ENCODE data around the gene PSMD2. TPM values are rescaled to one million over a fixed set of nuclear protein-coding genes. Genes with fewer than 3 reads are reported as not detected.
A peak's percentile ranks its signal among the peaks of the same experiment; 100 is the strongest.

Gene PSMD2
- total RNA-seq, 2 experiments from 2014 or later: 207 to 236 TPM

DNA sequence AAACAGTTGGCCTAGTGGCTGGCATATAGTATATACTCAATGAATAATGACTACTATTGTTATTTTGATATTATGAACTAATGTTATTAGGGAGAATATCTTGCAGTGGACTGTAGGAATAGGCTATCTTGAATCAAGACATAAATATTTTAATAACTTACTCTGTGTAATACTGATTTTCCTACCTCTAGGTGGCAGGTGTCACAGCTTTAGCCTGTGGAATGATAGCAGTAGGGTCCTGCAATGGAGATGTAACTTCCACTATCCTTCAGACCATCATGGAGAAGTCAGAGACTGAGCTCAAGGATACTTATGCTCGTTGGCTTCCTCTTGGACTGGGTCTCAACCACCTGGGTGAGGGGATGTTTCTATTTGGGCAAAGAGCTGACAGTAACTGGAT lies 6.5 kb downstream of the PSMD2 start:
- H3K27ac Mint-ChIP-seq: no peak overlapping the region

DNA sequence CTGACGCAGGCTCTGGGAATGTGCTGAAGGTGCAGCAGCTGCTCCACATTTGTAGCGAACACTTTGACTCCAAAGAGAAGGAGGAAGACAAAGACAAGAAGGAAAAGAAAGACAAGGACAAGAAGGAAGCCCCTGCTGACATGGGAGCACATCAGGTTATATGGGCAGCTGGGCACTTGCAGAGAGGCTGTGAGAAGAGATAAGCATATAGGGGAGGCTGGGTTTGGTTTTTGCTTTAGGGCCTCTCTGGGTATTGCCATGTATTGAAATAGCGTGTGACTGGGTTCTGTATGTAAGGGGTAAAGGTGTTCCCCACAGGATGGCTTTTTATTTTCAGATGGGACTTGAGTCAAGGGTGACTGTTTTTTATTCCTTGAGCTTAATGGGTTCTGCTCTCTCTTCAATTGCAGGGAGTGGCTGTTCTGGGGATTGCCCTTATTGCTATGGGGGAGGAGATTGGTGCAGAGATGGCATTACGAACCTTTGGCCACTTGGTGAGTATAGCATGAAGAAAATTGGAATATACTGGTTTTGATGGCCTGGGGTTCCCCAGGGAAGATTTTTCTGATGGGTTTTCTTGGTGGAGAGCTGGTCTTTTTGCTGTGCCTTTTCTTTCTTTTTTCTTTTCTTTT lies 7.4 kb downstream of the PSMD2 start:
- Mint-ChIP-seq H3K36me3 (ENCODE audit: low read depth) (peaks cover 71% of the 10 kb centered on the region), H3K4me1 (peaks cover 8% of the 10 kb centered on the region), H3K27me3 (no peaks in the 10 kb centered on the region), H3K9me3 (ENCODE audit: low read depth) (no peaks in the 10 kb centered on the region), H3K4me3 (no peak overlapping the region), H3K27ac (peak overlapping the region; percentile 49)
- ChIA-PET CTCF (interaction anchor here (0.6 to 1.5 kb wide), 4 partner anchors 12 to 312 kb away, joined by 3 to 5 read pairs (median 3); partner anchors contain the start of gene FAM131A), POLR2A (interaction anchor here (0.6 to 0.9 kb wide), 2 partner anchors 20 to 101 kb away, joined by 3 read pairs; no protein-coding TSS in a partner anchor)
- no peak for ATAC-seq
- intact Hi-C loops (cut with DNase I, micrococcal nuclease): no loop called here
- DNase-seq: no peak

More for the DNA sequence above, 6.5 kb downstream of the PSMD2 start:
- no peak overlapping the region for H3K4me3 Mint-ChIP-seq
- DNase-seq (no peak), ATAC-seq (peak; percentile 57)
- CTCF ChIA-PET: interaction anchor here (0.6 to 1.5 kb wide), 4 partner anchors 13 to 311 kb away, joined by 3 to 5 read pairs (median 3); partner anchors contain the start of gene FAM131A
- peaks cover 13% of the 10 kb centered on the region for H3K4me1 Mint-ChIP-seq
- peaks cover 77% of the 10 kb centered on the region for H3K36me3 Mint-ChIP-seq (ENCODE audit: low read depth)
- H3K9me3 Mint-ChIP-seq (ENCODE audit: low read depth): no peaks in the 10 kb centered on the region
- intact Hi-C loops (cut with DNase I, micrococcal nuclease): no loop called here
- H3K27me3 Mint-ChIP-seq: no peaks in the 10 kb centered on the region
- POLR2A ChIA-PET: interaction anchor here (0.5 to 0.9 kb wide), 2 partner anchors 20 to 39 kb away, joined by 3 read pairs; no protein-coding TSS in a partner anchor

DNA sequence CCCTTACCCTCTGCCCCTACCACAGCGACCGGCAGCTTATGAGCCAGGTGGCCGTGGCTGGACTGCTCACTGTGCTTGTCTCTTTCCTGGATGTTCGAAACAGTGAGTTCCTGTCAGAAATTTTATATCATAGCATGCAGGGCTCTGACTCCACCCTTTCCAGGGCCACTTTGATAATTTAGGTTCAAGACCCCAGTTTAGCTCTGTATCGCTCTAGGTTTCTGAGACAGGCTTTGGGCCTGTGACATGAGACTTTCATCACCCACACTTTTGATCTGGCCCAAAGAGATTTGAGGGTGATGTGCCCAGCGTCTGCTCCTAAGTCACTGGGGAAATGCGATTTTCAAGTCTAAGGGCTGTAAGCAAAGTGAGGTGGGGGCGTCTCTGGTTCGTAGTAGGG lies 8.9 kb downstream of the PSMD2 start:
- peaks cover 58% of the 10 kb centered on the region for H3K36me3 Mint-ChIP-seq (ENCODE audit: low read depth)
- H3K27me3 Mint-ChIP-seq: no peaks in the 10 kb centered on the region
- ATAC-seq (no peak), DNase-seq (no peak)
- intact Hi-C loops (cut with DNase I, micrococcal nuclease): no loop called here
- H3K9me3 Mint-ChIP-seq (ENCODE audit: low read depth): no peaks in the 10 kb centered on the region
- no peak overlapping the region for H3K27ac Mint-ChIP-seq
- no peak overlapping the region for H3K4me3 Mint-ChIP-seq
- POLR2A ChIA-PET: no interaction called here
- peaks cover 4% of the 10 kb centered on the region for H3K4me1 Mint-ChIP-seq
- CTCF ChIA-PET: interaction anchor here (0.8 kb wide), 1 partner anchor 40 kb away, joined by 3 read pairs; no protein-coding TSS in a partner anchor

DNA sequence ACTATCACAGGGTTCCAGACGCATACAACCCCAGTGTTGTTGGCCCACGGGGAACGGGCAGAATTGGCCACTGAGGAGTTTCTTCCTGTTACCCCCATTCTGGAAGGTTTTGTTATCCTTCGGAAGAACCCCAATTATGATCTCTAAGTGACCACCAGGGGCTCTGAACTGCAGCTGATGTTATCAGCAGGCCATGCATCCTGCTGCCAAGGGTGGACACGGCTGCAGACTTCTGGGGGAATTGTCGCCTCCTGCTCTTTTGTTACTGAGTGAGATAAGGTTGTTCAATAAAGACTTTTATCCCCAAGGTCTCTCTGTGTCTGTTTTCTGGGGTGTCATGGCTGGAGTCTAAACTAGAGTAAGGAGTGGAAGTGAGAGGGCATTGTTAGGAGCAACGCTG lies 9.7 kb downstream of the PSMD2 start:
- CTCF ChIA-PET: interaction anchor here (0.6 kb wide), 1 partner anchor 63 kb away, joined by 3 read pairs; no protein-coding TSS in a partner anchor
- Mint-ChIP-seq H3K4me1 (peaks cover 4% of the 10 kb centered on the region), H3K27ac (peak overlapping the region; percentile 9), H3K36me3 (ENCODE audit: low read depth) (peaks cover 50% of the 10 kb centered on the region), H3K27me3 (no peaks in the 10 kb centered on the region), H3K9me3 (ENCODE audit: low read depth) (no peaks in the 10 kb centered on the region), H3K4me3 (no peak overlapping the region)
- intact Hi-C loops (cut with DNase I, micrococcal nuclease): no loop called here
- POLR2A ChIA-PET: no interaction called here
- ATAC-seq (no peak), DNase-seq (no peak)

DNA sequence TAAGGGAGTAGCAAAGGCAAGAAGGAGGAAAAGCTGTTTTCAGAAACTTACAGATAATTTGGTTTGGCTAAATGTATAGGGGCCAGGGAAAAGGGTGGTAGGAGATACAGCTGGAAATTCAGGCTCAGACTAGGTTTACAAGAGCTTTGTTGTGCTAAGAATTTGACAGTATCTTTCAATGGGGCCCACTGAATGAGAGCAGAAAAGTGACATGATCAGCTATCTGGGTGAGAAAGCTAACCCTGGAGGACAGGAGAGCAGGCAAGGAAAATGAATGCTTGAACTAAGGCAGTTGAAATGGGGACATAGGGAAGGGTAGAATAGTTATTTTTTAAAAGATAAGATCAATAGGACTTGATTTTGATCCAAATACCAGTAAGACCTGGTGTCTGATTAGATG lies 12.6 kb downstream of the PSMD2 start:
- intact Hi-C loops (cut with DNase I, micrococcal nuclease): no loop called here
- POLR2A ChIA-PET: interaction anchor here (1.1 kb wide), 2 partner anchors 9 to 11 kb away, joined by 3 to 4 read pairs; no protein-coding TSS in a partner anchor
- Mint-ChIP-seq H3K4me3 (no peak overlapping the region), H3K27me3 (no peaks in the 10 kb centered on the region), H3K9me3 (ENCODE audit: low read depth) (no peaks in the 10 kb centered on the region), H3K27ac (no peak overlapping the region), H3K4me1 (peaks cover 12% of the 10 kb centered on the region), H3K36me3 (ENCODE audit: low read depth) (peaks cover 38% of the 10 kb centered on the region)
- DNase-seq (no peak), ATAC-seq (no peak)
- CTCF ChIA-PET: interaction anchor here (0.6 kb wide), 1 partner anchor 9 kb away, joined by 3 read pairs; no protein-coding TSS in a partner anchor

DNA sequence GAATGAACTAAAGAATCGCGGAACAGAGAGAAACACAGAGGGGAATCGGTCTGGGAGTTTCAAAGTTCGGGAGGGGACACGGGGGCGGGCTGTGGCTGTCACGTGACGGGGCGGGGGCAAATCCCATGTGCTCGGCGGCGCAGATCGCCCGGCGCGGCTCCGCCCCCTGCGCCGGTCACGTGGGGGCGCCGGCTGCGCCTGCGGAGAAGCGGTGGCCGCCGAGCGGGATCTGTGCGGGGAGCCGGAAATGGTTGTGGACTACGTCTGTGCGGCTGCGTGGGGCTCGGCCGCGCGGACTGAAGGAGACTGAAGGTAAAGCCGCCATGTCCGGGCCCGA lies 15.3 kb downstream of the PSMD2 start, which contains the start of gene EIF4G1:
Gene EIF4G1 (plus strand): TSS at position 244 of the 337 bp plus-strand sequence. CDS start 1,191 bp downstream, outside the sequence.
- DNase-seq: peak; percentile 96
- ChIA-PET CTCF (no interaction called here), POLR2A (interaction anchor here (0.7 kb wide), 1 partner anchor 104 kb away, joined by 3 read pairs; no protein-coding TSS in a partner anchor)
- Mint-ChIP-seq H3K36me3 (ENCODE audit: low read depth) (peaks cover 33% of the 10 kb centered on the region), H3K4me1 (peaks cover 29% of the 10 kb centered on the region), H3K27me3 (no peaks in the 10 kb centered on the region), H3K9me3 (ENCODE audit: low read depth) (no peaks in the 10 kb centered on the region), H3K27ac (peak within 1 kb of the TSS; percentile 90), H3K4me3 (peak within 1 kb of the TSS; percentile 84)
- peak; percentile 89 for ATAC-seq
- intact Hi-C loops (cut with DNase I, micrococcal nuclease): loop anchor here (1.0 to 2.0 kb wide), 7 partner anchors 15 to 140 kb away; partner anchors contain the start of genes EEF1AKMT4 (in 2 of the 2), PSMD2 (in 2 of the 2), ABCF3 (in 1 of the 2) and AP2M1 (in 1 of the 2)

DNA sequence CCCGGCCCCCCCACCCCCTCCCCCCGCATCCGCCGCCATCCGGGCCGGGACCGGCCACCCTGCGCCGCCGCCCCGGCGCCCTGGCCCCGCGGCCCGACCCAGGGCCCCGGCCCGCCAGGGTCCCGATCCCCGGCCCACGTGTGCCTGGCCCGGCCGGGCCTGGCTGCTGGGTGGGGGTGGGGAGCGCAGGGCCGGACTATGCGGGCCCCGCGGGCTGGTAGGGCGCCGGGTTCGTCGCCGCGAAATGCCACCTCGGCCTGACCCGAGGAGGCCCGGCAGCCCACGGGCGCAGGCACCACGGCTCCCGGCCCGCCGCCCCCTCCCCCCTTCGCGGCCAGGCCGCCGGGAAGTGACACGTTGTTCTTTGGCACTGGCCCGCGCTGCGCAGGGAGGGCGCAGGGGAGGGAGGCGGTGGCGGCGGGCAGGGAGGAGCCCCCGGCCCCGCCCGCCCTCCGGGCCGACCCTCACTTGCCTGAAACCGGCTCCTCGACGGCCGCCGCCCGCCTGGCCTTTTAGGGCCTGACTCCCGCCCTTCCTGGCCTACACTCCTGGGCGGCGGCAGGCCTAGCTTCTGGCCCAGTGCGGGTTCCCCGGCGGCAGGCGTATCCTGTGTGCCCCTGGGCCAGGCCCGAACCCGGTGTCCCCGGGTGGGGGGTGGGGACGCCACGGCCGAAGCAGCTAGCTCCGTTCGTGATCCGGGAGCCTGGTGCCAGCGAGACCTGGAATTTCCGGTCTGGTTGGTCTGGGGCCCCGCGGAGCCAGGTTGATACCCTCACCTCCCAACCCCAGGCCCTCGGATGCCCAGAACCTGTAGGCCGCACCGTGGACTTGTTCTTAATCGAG lies 15.9 kb downstream of the PSMD2 start:
- peak overlapping the region; percentile 88 for H3K27ac Mint-ChIP-seq
- ChIA-PET POLR2A (interaction anchor here (2.2 kb wide), 1 partner anchor 10 kb away, joined by 10 read pairs; no protein-coding TSS in a partner anchor), CTCF (interaction anchor here (0.6 kb wide), 1 partner anchor 33 kb away, joined by 3 read pairs; no protein-coding TSS in a partner anchor)
- H3K27me3 Mint-ChIP-seq: no peaks in the 10 kb centered on the region
- H3K9me3 Mint-ChIP-seq (ENCODE audit: low read depth): no peaks in the 10 kb centered on the region
- H3K4me1 Mint-ChIP-seq: peaks cover 34% of the 10 kb centered on the region
- DNase-seq (peak; percentile 74), ATAC-seq (peak; percentile 37)
- peaks cover 32% of the 10 kb centered on the region for H3K36me3 Mint-ChIP-seq (ENCODE audit: low read depth)
- H3K4me3 Mint-ChIP-seq: peak overlapping the region; percentile 84
- intact Hi-C loops (cut with DNase I, micrococcal nuclease): loop anchor here (1.0 to 5.0 kb wide), 9 partner anchors 16 to 678 kb away; partner anchors contain the start of genes AP2M1 (in 2 of the 2), EEF1AKMT4 (in 2 of the 2), PSMD2 (in 2 of the 2) and ABCF3 (in 1 of the 2)

DNA sequence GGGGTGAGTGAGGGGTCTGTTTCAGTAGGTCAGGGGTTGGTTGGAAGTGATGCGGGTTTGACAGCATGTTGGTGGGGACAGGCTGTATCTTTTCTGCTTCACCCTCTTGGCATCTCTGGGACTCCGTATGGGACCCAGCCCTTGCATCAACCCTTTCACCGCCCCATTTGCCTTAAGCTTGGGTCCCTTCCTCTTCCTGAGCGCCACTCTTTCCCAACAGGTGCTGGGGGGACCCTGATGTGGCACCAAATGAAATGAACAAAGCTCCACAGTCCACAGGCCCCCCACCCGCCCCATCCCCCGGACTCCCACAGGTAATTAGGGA lies 16.5 kb downstream of the PSMD2 start:
- ATAC-seq (peak; percentile 6), DNase-seq (no peak)
- Mint-ChIP-seq H3K4me3 (peak overlapping the region; percentile 84), H3K9me3 (ENCODE audit: low read depth) (no peaks in the 10 kb centered on the region), H3K36me3 (ENCODE audit: low read depth) (peaks cover 34% of the 10 kb centered on the region), H3K4me1 (peaks cover 37% of the 10 kb centered on the region), H3K27ac (peak overlapping the region; percentile 88), H3K27me3 (no peaks in the 10 kb centered on the region)
- intact Hi-C loops (cut with DNase I, micrococcal nuclease): loop anchor here (2.0 to 5.0 kb wide), 3 partner anchors 47 to 678 kb away; partner anchors contain the start of genes AP2M1 (in 1 of the 2) and KLHL24 (in 1 of the 2)
- ChIA-PET CTCF (interaction anchor here (1.1 kb wide), 1 partner anchor 13 kb away, joined by 3 read pairs; no protein-coding TSS in a partner anchor), POLR2A (interaction anchor here (2.2 kb wide), 1 partner anchor 10 kb away, joined by 10 read pairs; no protein-coding TSS in a partner anchor)

DNA sequence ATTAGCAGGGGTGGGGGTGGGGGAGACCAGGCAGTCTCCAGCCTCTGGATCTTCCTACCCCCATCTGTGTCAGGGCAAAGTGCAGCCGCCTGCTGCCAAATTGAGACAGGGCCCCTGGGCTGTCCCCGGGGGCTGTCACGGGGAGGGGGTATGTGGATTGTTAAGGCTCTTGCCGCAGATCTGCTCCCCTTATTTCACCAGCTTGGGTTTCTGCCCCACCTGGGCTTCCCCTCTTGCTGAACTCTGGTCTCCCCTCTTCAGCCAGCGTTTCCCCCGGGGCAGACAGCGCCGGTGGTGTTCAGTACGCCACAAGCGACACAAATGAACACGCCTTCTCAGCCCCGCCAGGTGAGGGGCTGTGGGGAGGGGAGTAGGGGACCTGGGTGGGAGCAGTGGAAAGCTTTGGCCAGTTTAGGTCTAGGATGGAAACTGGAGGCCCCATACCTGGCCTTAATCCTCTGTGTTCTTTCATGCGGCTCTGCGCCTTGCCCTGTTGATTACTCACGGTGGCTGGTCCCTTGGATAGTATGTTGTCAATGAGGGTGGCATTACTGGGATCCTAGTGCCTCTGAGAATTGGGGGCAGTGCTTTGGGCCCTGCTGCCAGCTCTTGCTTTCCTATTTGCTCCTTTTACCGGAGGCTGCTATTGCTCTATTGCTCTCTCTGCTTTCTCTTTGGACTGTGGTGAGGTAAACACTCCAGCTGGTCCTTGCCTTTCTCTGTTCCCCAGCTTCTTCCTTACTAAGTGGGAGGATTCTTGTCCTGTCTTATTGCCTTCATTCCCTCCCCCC lies 17.0 kb downstream of the PSMD2 start:
- intact Hi-C loops (cut with DNase I, micrococcal nuclease): loop anchor here (1.0 to 5.0 kb wide), 4 partner anchors 18 to 679 kb away; partner anchors contain the start of genes AP2M1 (in 1 of the 2) and KLHL24 (in 1 of the 2)
- Mint-ChIP-seq H3K27ac (peak overlapping the region; percentile 88), H3K36me3 (ENCODE audit: low read depth) (peaks cover 39% of the 10 kb centered on the region), H3K27me3 (no peaks in the 10 kb centered on the region), H3K4me3 (peak overlapping the region; percentile 84), H3K9me3 (ENCODE audit: low read depth) (no peaks in the 10 kb centered on the region), H3K4me1 (peaks cover 39% of the 10 kb centered on the region)
- ChIA-PET CTCF (interaction anchor here (0.8 to 1.1 kb wide), 2 partner anchors 12 to 132 kb away, joined by 3 read pairs; no protein-coding TSS in a partner anchor), POLR2A (interaction anchor here (0.8 to 2.2 kb wide), 4 partner anchors 9 to 80 kb away, joined by 3 to 10 read pairs (median 4); no protein-coding TSS in a partner anchor)
- no peak for DNase-seq
- no peak for ATAC-seq

DNA sequence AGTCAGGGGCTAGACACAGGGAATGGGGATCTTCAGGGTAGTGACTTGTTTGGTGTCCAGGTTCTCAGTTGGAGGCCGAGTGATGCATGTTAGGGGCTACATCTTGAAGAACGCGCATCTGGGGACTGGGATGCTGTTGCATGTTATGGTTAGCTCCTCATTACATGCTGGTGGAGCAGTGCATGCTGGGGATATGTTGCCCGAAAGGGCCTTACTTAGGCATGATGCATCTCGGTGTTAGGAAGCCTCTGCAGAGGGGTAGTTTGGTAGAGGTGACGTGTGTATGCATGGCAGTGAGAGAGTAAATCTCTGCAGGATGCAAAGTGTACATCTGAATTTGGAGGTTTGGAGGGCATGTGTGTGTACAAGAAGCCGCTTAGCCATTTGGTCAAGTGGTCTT lies 17.8 kb downstream of the PSMD2 start:
- DNase-seq (no peak), ATAC-seq (no peak)
- Mint-ChIP-seq H3K9me3 (ENCODE audit: low read depth) (no peaks in the 10 kb centered on the region), H3K27me3 (no peaks in the 10 kb centered on the region), H3K4me3 (peak overlapping the region; percentile 84), H3K27ac (peak overlapping the region; percentile 88), H3K4me1 (peaks cover 39% of the 10 kb centered on the region), H3K36me3 (ENCODE audit: low read depth) (peaks cover 46% of the 10 kb centered on the region)
- CTCF ChIA-PET: interaction anchor here (0.8 kb wide), 1 partner anchor 133 kb away, joined by 3 read pairs; no protein-coding TSS in a partner anchor
- intact Hi-C loops (cut with DNase I, micrococcal nuclease): loop anchor here (1.0 to 5.0 kb wide), 3 partner anchors 18 to 679 kb away; partner anchors contain the start of genes AP2M1 (in 1 of the 2) and KLHL24 (in 1 of the 2)
- POLR2A ChIA-PET: interaction anchor here (0.8 to 2.2 kb wide), 4 partner anchors 8 to 80 kb away, joined by 3 to 10 read pairs (median 4); no protein-coding TSS in a partner anchor
